Tibial nerve (tissue), 4 donors: ENCODE results near the gene NCMAP.

Experiments
- EP300 ChIP-seq, 2 donors: sonication (generic); formaldehyde crosslinking; IDR thresholded peaks; one replicate each; pipeline ENCODE4 v1.6.1; 2017; ENCODE audit warnings: antibody characterized with exemption in 2 of 2, mild to moderate bottlenecking in 1 of 2
- POLR2A ChIP-seq, 2 donors: fragments of 450-650 bp; IDR thresholded peaks; one replicate each; pipeline ENCODE4 v1.6.1; 2017; ENCODE audit warnings: antibody characterized with exemption in 2 of 2, mild to moderate bottlenecking in 2 of 2, moderate library complexity in 2 of 2
- TF ChIP-seq, protein P1 (sequence below), 5 experiments: fragments of 200-600 bp in 3 of 5; fragments of 450-650 bp in 2 of 5; sonication (generic) in 3 of 5; IDR thresholded peaks; one replicate each; pipeline ENCODE4 v1.5.1; 2016 to 2019; ENCODE audit warnings: antibody characterized with exemption in 5 of 5, mild to moderate bottlenecking in 3 of 5, moderate library complexity in 2 of 5

DNA sequence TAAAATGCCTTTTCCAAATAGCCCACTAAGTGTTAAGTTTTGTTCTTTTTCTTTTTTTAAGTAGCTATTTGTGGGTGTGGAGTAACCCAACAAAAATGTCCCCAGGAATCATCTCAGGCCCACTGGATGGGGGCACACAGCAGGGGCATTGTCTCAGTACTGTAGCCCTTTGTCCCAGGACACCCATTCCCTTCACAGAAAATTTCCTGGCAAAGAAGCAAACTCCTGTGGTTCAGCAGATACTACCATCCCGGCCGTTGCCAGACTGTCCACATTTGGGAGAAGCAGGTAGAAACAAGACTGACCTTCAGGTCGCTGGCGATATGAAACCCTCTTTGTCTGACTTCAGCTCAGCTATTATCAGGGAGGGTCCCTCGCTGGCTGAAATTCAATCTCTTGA lies 63.5 kb downstream of the NCMAP start:
- TF ChIP-seq, protein P1, sequence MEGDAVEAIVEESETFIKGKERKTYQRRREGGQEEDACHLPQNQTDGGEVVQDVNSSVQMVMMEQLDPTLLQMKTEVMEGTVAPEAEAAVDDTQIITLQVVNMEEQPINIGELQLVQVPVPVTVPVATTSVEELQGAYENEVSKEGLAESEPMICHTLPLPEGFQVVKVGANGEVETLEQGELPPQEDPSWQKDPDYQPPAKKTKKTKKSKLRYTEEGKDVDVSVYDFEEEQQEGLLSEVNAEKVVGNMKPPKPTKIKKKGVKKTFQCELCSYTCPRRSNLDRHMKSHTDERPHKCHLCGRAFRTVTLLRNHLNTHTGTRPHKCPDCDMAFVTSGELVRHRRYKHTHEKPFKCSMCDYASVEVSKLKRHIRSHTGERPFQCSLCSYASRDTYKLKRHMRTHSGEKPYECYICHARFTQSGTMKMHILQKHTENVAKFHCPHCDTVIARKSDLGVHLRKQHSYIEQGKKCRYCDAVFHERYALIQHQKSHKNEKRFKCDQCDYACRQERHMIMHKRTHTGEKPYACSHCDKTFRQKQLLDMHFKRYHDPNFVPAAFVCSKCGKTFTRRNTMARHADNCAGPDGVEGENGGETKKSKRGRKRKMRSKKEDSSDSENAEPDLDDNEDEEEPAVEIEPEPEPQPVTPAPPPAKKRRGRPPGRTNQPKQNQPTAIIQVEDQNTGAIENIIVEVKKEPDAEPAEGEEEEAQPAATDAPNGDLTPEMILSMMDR (IDR thresholded peaks at IDR 0.05) = no peak
- TF ChIP-seq POLR2A (IDR thresholded peaks at IDR 0.05) (no peak), EP300 (IDR thresholded peaks at IDR 0.05) (peak in 1 of 2 donors; percentile 47)
